Pancreas (tissue), 10 donors: Measurements from ENCODE around the gene GOLGA6L24. TPM values are rescaled to one million over a fixed set of nuclear protein-coding genes. Genes with fewer than 3 reads are reported as not detected.
"Not testable (repeated sequence)": the region's sequence is repeated elsewhere in the genome, so short reads cannot be mapped to it uniquely, and the experiment has no call there.

Experiments
- ATAC-seq, 4 donors: fragments of 200-7000 bp; cut with Tn5 transposase; one replicate each; pipeline versions ENCODE4 v1.8.0 to v1.9.1; 2020; ENCODE audit warnings: mild to moderate bottlenecking in 4 of 4, moderate library complexity in 4 of 4
- DNase-seq, 6 donors: peaks; one replicate each; pipeline ENCODE4 v3.0.0-alpha.2; 2020
- FAIRE-seq: peaks from 2 replicates; lab custom pipeline; 2012; peaks lifted over from hg19 to GRCh38; lab: Jason Lieb, UNC
- H3K27ac ChIP-seq, 4 donors: fragments of 200-600 bp; sonication (generic); 1 replicate in 3 of 4; 2 replicates in 1 of 4; pipeline versions ENCODE4 v1.5.0 to v1.8.0; 2020
- H3K27me3 ChIP-seq, 4 donors: fragments of 200-600 bp; one replicate each; pipeline ENCODE4 v1.8.0; 2021
- H3K36me3 ChIP-seq, 3 donors: fragments of 200-600 bp; sonication (generic) in 1 of 3; one replicate each; pipeline versions ENCODE4 v1.5.0 to v1.8.0; 2020 to 2021
- H3K4me1 ChIP-seq, 3 donors: fragments of 200-600 bp; one replicate each; pipeline ENCODE4 v1.8.0; 2021
- H3K4me3 ChIP-seq, 4 donors: fragments of 200-600 bp; sonication (generic) in 2 of 4; one replicate each; pipeline versions ENCODE4 v1.5.0 to v1.8.0; 2020 to 2021
- H3K9me3 ChIP-seq, 4 donors: fragments of 200-600 bp; one replicate each; pipeline ENCODE4 v1.8.0; 2021
- WGBS, 2 donors: extraction: QIAGEN DNeasy Blood & Tissue Kit; methylation state at CpG; one replicate each; pipeline ENCODE4 v1.1.7; 2013; 5-methylcytosine and 5-hydroxymethylcytosine counted together
- intact Hi-C, 3 donors: fragments of 100-400 bp; cut with DNase I; formaldehyde crosslinking; loops; one replicate each; pipeline versions ENCODE4 v1.11.1 to v1.14.2; 2022
- polyA plus RNA-seq, 2 donors: library from polyadenylated mRNA; stranded (reverse); fragments of 200-250 nt; gene quantifications; one replicate each; pipeline ENCODE4 v1.2.3, GENCODE V29; 2013
- total RNA-seq, 6 donors: library from RNA; stranded (reverse); fragmentation: NEBNext Ultra II Directional in 4 of 6; extraction: Animal tissue kit (Norgen Biotek cat#: 25700) in 4 of 6; gene quantifications; one replicate each; pipeline versions ENCODE4 v1.2.1 to v1.2.4, GENCODE V29; 2021 to 2023
- donor health status: healthy with polysubstance abuse.
- donor health status: DM: no; HTN: no; CAD: no; lungs with moderate emphysema.
- donor health status: DM: no; HTN: no; CAD: no.
- donor health status: control.
- donor health status: control.
- donor health status: Bipolar disorder and iron deficiency.
- donor health status: DM: yes; HTN: yes; CAD: no.
- donor health status: DM: no; HTN: no; CAD: no.
- donor health status: DM: no; HTN: no; CAD: no.
- donor health status: DM: yes; HTN: yes; CAD: no.

The GOLGA6L24 gene
- total and polyA plus RNA-seq, 8 donors, result 0.07 TPM; not detected in 7

GRCh38 chr15:28318122-28318521 is 39.8 kb downstream of the GOLGA6L24 start:
- H3K36me3 ChIP-seq, H3K27me3 ChIP-seq, H3K4me3 ChIP-seq, intact Hi-C loops, FAIRE-seq, DNase-seq, H3K27ac ChIP-seq, ATAC-seq, H3K9me3 ChIP-seq, H3K4me1 ChIP-seq: not testable (repeated sequence)
- 94 to 95% methylated on average over 12 to 13 of the region's 13 CpGs for WGBS, 2 donors

GRCh38 chr15:28316958-28317357 is 40.9 kb downstream of the GOLGA6L24 start:
- H3K4me1 ChIP-seq, H3K4me3 ChIP-seq, H3K27me3 ChIP-seq, H3K36me3 ChIP-seq, DNase-seq, ATAC-seq, H3K9me3 ChIP-seq, H3K27ac ChIP-seq, FAIRE-seq, intact Hi-C loops: not testable (repeated sequence)
- 97 to 98% methylated on average over 7 of the region's 7 CpGs for WGBS, 2 donors

- H3K27ac ChIP-seq, H3K36me3 ChIP-seq, DNase-seq, H3K4me1 ChIP-seq, H3K9me3 ChIP-seq, ATAC-seq, FAIRE-seq, intact Hi-C loops, H3K4me3 ChIP-seq, H3K27me3 ChIP-seq: not testable (repeated sequence)
- 87 to 88% methylated on average over 9 to 11 of the region's 11 CpGs for WGBS, 2 donors
Observed at GRCh38 chr15:28310454-28310853, 47.4 kb downstream of the GOLGA6L24 start.

- H3K4me3 ChIP-seq, H3K36me3 ChIP-seq, H3K27me3 ChIP-seq, DNase-seq, FAIRE-seq, ATAC-seq, intact Hi-C loops, H3K9me3 ChIP-seq, H3K4me1 ChIP-seq, H3K27ac ChIP-seq: not testable (repeated sequence)
- WGBS, 2 donors, result 98% methylated on average over 5 of the region's 5 CpGs
Observed at GRCh38 chr15:28308718-28309117, 49.2 kb downstream of the GOLGA6L24 start.

Other genes starting within 250 kb of the GOLGA6L24 start
- gene HERC2, start 35.9 kb downstream of the GOLGA6L24 start, total RNA-seq, result 10 to 100 TPM; 23.7 to 38.7 (median 26.4) TPM
- gene HERC2, start 35.9 kb downstream of the GOLGA6L24 start, polyA plus RNA-seq, result 10 to 100 TPM; 24.0 to 30.5 TPM
- gene GOLGA8F, start 20.6 kb upstream of the GOLGA6L24 start, total RNA-seq, result under 1 TPM in 1 of 6 donors, not detected in 5; 0.09 TPM
- gene GOLGA8F, start 20.6 kb upstream of the GOLGA6L24 start, polyA plus RNA-seq, result not detected
- gene GOLGA8G, start 174.9 kb upstream of the GOLGA6L24 start, total RNA-seq, result under 1 TPM in 1 of 6 donors, not detected in 5; 0.08 TPM
- gene GOLGA8G, start 174.9 kb upstream of the GOLGA6L24 start, polyA plus RNA-seq, result under 1 TPM in 1 of 2 donors, not detected in 1; 0.08 TPM
- not detected for gene GOLGA6L25, start 195.5 kb upstream of the GOLGA6L24 start, total RNA-seq
- gene GOLGA6L25, start 195.5 kb upstream of the GOLGA6L24 start, polyA plus RNA-seq, result not detected